Measurements from ENCODE around the gene CCS.
"Not testable (repeated sequence)": the region's sequence is repeated elsewhere in the genome, so short reads cannot be mapped to it uniquely, and the experiment has no call there.

DNA sequence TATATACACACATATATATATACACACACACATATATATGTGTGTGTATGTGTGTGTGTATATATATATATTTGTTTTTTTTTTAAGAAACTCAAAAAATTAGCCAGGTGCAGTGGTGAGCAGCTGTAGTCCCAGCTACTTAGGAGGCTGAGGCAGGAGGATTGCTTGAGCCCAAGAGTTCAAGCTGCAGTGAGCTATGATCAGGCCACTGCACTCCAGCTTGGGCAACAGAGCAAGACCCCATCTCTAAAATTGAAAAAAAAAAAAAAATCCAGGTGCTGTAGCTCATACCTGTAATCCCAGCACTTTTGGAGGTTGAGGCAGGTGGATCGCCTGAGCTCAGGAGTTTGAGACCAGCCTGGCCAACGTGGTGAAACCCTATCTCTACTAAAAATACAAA, 3.7 kb upstream of the CCS start:
- TF ChIP-seq SREBF1 (IDR thresholded peaks at IDR 0.05; ENCODE audit: borderline replicate concordance, low read depth, low read length); CTCF (IDR thresholded peaks at IDR 0.05 in 2 of 3, conservative IDR thresholded peaks at IDR 0.05 in 1 of 3; ENCODE audit: insufficient read depth in 2 of 3, low read depth in 1 of 3, low read length in 3 of 3); RBM22 (IDR thresholded peaks at IDR 0.05; ENCODE audit: low read depth, low read length, poor library complexity, severe bottlenecking); ZNF431 (CRISPR knock-in tag; IDR thresholded peaks at IDR 0.05); SP1 (CRISPR knock-in tag; IDR thresholded peaks at IDR 0.05); MEF2A (IDR thresholded peaks at IDR 0.05; ENCODE audit: control insufficient read depth, low read depth, low read length); TAF7 (tag; IDR thresholded peaks at IDR 0.05); HNRNPH1 (optimal IDR thresholded peaks at IDR 0.05; ENCODE audit: low read depth, low read length); POLR2A (conservative IDR thresholded peaks at IDR 0.05); PRDM10 (IDR thresholded peaks at IDR 0.05; ENCODE audit: partially characterized antibody): not testable (repeated sequence)
